ENCODE results near the gene FCRLB. TPM values are rescaled to one million over a fixed set of nuclear protein-coding genes. Genes with fewer than 3 reads are reported as not detected.

FCRLB gene
- total and polyA plus RNA-seq, 9 of the 15 experiments (the other 6 are each of a cell fraction or from before 2014, with no cell fraction given): 0.20 to 4.6 (median 1.3) TPM

DNA sequence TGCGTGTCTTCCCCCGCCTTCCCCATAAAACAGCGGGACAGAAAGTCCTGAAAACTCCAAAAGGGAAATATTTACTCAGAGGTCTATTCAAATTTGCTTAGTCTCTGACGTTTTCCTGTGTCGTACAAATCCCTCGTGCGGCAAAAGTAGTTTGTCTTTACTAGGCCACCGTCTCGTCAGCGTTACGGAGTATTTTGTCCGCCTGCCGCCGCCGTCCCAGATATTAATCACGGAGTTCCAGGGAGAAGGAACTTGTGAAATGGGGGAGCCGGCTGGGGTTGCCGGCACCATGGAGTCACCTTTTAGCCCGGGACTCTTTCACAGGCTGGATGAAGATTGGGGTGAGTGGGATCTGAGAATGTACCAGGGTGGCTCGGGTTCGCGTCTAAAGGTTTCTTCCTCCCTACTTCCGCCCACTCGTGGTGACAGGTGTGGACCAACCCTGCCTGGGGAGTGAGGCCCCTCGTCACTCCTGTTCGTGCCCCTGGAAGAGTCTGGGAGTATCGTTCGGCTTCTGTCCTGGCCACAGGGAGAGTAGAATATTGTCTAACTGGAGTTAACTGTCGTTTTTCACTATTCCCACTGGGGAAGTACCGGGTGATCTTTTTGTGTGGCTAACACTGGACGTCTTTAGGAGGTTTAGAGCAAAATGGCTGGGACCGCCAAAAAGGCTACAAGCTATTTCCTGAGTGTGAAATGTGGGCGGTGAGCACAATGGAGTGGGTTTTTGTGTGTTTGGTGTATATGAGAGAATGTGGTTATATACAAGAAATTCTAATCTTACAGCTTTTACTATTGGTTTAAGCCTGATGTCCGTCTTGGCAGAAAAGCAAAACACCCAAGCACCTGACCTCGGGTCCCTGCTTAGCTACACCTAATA, 45.0 kb downstream of the FCRLB start, which contains the start of gene ATF6 (continued):
- TF ChIP-seq ARID3A (IDR thresholded peaks at IDR 0.05; ENCODE audit: borderline replicate concordance, low read depth, low read length): peak; percentile 85
- TF ChIP-seq, protein P1, sequence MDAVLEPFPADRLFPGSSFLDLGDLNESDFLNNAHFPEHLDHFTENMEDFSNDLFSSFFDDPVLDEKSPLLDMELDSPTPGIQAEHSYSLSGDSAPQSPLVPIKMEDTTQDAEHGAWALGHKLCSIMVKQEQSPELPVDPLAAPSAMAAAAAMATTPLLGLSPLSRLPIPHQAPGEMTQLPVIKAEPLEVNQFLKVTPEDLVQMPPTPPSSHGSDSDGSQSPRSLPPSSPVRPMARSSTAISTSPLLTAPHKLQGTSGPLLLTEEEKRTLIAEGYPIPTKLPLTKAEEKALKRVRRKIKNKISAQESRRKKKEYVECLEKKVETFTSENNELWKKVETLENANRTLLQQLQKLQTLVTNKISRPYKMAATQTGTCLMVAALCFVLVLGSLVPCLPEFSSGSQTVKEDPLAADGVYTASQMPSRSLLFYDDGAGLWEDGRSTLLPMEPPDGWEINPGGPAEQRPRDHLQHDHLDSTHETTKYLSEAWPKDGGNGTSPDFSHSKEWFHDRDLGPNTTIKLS (IDR thresholded peaks at IDR 0.05; ENCODE audit: borderline replicate concordance, low read depth): peak; percentile 46; the same call in 1 of the 2 replicates
- no peak for TF ChIP-seq JUNB (CRISPR knock-in tag; conservative IDR thresholded peaks at IDR 0.05)
- TF ChIP-seq NCOA1 (IDR thresholded peaks at IDR 0.05; ENCODE audit: low read depth): peak; percentile 89
- peak; percentile 65 for TF ChIP-seq TEAD4 (IDR thresholded peaks at IDR 0.05; ENCODE audit: low read length)
- no peak for TF ChIP-seq TEAD4 (CRISPR knock-in tag; IDR thresholded peaks at IDR 0.05; ENCODE audit: borderline replicate concordance)
- 0 out of 2 replicates have a peak, but pooled peaks have one; percentile 36 for TF ChIP-seq NFE2 (IDR thresholded peaks at IDR 0.05; ENCODE audit: low read depth)
- TF ChIP-seq ELF2 (CRISPR knock-in tag; IDR thresholded peaks at IDR 0.05): 0 out of 2 replicates have a peak, but pooled peaks have one; percentile 25
- no peak for TF ChIP-seq NFE2L1 (tag; IDR thresholded peaks at IDR 0.05; ENCODE audit: borderline replicate concordance, low read depth)
- TF ChIP-seq ZNF507 (tag; conservative IDR thresholded peaks at IDR 0.05): no peak
- peak; percentile 42 for TF ChIP-seq NFIC (IDR thresholded peaks at IDR 0.05)
- TF ChIP-seq LEF1 (IDR thresholded peaks at IDR 0.05): 0 out of 2 replicates have a peak, but pooled peaks have one; percentile 55
- TF ChIP-seq, protein P2, sequence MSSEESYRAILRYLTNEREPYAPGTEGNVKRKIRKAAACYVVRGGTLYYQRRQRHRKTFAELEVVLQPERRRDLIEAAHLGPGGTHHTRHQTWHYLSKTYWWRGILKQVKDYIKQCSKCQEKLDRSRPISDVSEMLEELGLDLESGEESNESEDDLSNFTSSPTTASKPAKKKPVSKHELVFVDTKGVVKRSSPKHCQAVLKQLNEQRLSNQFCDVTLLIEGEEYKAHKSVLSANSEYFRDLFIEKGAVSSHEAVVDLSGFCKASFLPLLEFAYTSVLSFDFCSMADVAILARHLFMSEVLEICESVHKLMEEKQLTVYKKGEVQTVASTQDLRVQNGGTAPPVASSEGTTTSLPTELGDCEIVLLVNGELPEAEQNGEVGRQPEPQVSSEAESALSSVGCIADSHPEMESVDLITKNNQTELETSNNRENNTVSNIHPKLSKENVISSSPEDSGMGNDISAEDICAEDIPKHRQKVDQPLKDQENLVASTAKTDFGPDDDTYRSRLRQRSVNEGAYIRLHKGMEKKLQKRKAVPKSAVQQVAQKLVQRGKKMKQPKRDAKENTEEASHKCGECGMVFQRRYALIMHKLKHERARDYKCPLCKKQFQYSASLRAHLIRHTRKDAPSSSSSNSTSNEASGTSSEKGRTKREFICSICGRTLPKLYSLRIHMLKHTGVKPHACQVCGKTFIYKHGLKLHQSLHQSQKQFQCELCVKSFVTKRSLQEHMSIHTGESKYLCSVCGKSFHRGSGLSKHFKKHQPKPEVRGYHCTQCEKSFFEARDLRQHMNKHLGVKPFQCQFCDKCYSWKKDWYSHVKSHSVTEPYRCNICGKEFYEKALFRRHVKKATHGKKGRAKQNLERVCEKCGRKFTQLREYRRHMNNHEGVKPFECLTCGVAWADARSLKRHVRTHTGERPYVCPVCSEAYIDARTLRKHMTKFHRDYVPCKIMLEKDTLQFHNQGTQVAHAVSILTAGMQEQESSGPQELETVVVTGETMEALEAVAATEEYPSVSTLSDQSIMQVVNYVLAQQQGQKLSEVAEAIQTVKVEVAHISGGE (CRISPR knock-in tag; IDR thresholded peaks at IDR 0.05): peak in 2 of 3 experiments; percentile 74 to 98; a peak in 4 of 6 replicates
- TF ChIP-seq FOSL1 (tag; conservative IDR thresholded peaks at IDR 0.05): peak; percentile 62
- TF ChIP-seq ZNF146 (CRISPR knock-in tag; IDR thresholded peaks at IDR 0.05; ENCODE audit: unreplicated experiment): no peak
- no peak; the same call in 1 of the 2 replicates for TF ChIP-seq CBX1 (IDR thresholded peaks at IDR 0.05; ENCODE audit: low read depth)
- peak; percentile 54; the same call in 1 of the 2 replicates for TF ChIP-seq SP1 (CRISPR knock-in tag; IDR thresholded peaks at IDR 0.05)
- peak in 1 of 2 experiments; percentile 100; a peak in 2 of 4 replicates for TF ChIP-seq MCM7 (IDR thresholded peaks at IDR 0.05)
- TF ChIP-seq, protein P3, sequence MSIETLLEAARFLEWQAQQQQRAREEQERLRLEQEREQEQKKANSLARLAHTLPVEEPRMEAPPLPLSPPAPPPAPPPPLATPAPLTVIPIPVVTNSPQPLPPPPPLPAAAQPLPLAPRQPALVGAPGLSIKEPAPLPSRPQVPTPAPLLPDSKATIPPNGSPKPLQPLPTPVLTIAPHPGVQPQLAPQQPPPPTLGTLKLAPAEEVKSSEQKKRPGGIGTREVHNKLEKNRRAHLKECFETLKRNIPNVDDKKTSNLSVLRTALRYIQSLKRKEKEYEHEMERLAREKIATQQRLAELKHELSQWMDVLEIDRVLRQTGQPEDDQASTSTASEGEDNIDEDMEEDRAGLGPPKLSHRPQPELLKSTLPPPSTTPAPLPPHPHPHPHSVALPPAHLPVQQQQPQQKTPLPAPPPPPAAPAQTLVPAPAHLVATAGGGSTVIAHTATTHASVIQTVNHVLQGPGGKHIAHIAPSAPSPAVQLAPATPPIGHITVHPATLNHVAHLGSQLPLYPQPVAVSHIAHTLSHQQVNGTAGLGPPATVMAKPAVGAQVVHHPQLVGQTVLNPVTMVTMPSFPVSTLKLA (conservative IDR thresholded peaks at IDR 0.05): peak; percentile 79 to 89

Data from K562 (cell line).